ENCODE measurements around the gene MAML3. TPM values are rescaled to one million over a fixed set of nuclear protein-coding genes. Genes with fewer than 3 reads are reported as not detected.

MAML3 gene
- total and polyA plus RNA-seq, 2 of the 13 experiments (the other 11 are each of a cell fraction or from before 2014, with no cell fraction given) = 0.05 to 0.13 TPM

DNA sequence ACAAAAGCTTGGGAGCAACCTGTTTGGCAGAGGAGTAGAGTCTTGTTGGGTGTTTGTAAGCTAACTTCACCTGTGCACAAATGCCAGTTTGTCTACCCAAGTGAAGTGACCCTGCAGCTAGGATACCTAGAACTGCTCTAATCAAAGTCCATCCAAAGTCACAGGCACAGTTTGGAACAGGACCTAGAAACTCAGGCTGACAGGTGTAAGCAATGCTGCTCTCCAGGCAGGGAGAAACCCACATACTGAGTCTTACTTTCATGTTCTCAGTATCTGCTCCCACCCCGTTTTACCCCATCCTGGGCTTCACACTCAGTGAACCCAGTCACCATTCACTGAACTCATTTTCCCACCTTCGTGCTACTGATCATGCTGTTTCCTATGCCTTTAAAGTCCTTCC, 40.3 kb downstream of the MAML3 start:
- Histone ChIP-seq H3K36me3 (replicated peaks in 1 of 2; ENCODE audit: control insufficient read depth in 1 of 2, insufficient read depth in 2 of 2, low read length in 2 of 2) (no peaks in the 10 kb centered on the region), H3K4me3 (replicated peaks in 1 of 3; ENCODE audit: insufficient read depth in 1 of 3, low read depth in 2 of 3, low read length in 3 of 3) (no peak overlapping the region), H3K9me3 (ENCODE audit: low read length) (no peaks in the 10 kb centered on the region), H3K27me3 (ENCODE audit: control insufficient read depth in 1 of 2, insufficient read depth in 2 of 2, low read length in 2 of 2) (no peaks in the 10 kb centered on the region; a peak in 1 of 5 replicates), H3K79me2 (ENCODE audit: insufficient read depth, low read length) (no peaks in the 10 kb centered on the region), H3K4me1 (ENCODE audit: insufficient read depth, low read length) (peaks cover 6% of the 10 kb centered on the region; the same call in 1 of the 2 replicates), H2AFZ (ENCODE audit: low read length) (no peak overlapping the region), H3K9ac (ENCODE audit: insufficient read depth, low read depth, low read length) (no peak overlapping the region), H3K27ac (ENCODE audit: extremely low read length, insufficient read depth, low read length) (no peak overlapping the region), H3K4me2 (ENCODE audit: low read depth, low read length) (no peak overlapping the region), H4K20me1 (ENCODE audit: insufficient read depth, low read length) (no peaks in the 10 kb centered on the region)
- in situ Hi-C loops (cut with HindIII; ENCODE audit: extremely low pct_ligation_motif_present, low pct_unique_long_range_greater_than_20kb) = no loop called here
- POLR2A ChIA-PET = no interaction called here
- intact Hi-C loops (cut with micrococcal nuclease; ENCODE audit: unreplicated experiment) = no loop called here
- no peak for ATAC-seq
- 17% methylated on average over 2 of the region's 2 CpGs for whole genome bisulfite sequencing (ENCODE audit: low lambda C conversion rate)
- no peak for FAIRE-seq
- no peak for TF ChIP-seq ZSCAN22 (CRISPR knock-in tag; IDR thresholded peaks at IDR 0.05)
- no peak for TF ChIP-seq ZNF816 (CRISPR knock-in tag; IDR thresholded peaks at IDR 0.05; ENCODE audit: borderline replicate concordance)
- TF ChIP-seq, protein P1, sequence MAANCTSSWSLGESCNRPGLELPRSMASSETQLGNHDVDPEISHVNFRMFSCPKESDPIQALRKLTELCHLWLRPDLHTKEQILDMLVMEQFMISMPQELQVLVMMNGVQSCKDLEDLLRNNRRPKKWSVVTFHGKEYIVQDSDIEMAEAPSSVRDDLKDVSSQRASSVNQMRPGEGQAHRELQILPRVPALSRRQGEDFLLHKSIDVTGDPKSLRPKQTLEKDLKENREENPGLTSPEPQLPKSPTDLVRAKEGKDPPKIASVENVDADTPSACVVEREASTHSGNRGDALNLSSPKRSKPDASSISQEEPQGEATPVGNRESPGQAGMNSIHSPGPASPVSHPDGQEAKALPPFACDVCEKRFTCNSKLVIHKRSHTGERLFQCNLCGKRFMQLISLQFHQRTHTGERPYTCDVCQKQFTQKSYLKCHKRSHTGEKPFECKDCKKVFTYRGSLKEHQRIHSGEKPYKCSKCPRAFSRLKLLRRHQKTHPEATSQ (CRISPR knock-in tag; IDR thresholded peaks at IDR 0.05; ENCODE audit: borderline replicate concordance) = no peak
- TF ChIP-seq MAFG (CRISPR knock-in tag; IDR thresholded peaks at IDR 0.05) = no peak
- TF ChIP-seq, protein P2, sequence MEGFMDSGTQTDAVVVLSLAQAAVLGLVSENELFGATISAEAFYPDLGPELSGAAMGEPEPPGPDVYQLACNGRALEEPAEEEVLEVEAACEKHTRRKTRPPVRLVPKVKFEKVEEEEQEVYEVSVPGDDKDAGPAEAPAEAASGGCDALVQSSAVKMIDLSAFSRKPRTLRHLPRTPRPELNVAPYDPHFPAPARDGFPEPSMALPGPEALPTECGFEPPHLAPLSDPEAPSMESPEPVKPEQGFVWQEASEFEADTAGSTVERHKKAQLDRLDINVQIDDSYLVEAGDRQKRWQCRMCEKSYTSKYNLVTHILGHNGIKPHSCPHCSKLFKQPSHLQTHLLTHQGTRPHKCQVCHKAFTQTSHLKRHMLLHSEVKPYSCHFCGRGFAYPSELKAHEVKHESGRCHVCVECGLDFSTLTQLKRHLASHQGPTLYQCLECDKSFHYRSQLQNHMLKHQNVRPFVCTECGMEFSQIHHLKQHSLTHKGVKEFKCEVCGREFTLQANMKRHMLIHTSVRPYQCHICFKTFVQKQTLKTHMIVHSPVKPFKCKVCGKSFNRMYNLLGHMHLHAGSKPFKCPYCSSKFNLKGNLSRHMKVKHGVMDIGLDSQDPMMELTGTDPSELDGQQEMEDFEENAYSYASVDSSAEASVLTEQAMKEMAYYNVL (CRISPR knock-in tag; IDR thresholded peaks at IDR 0.05; ENCODE audit: borderline replicate concordance) = no peak
- TF ChIP-seq HOXA5 (CRISPR knock-in tag; IDR thresholded peaks at IDR 0.05) = no peak
- no peak for TF ChIP-seq PAX8 (CRISPR knock-in tag; IDR thresholded peaks at IDR 0.05; ENCODE audit: borderline replicate concordance)
- no peak for TF ChIP-seq ZNF34 (CRISPR knock-in tag; IDR thresholded peaks at IDR 0.05; ENCODE audit: borderline replicate concordance)
- TF ChIP-seq SPEN (CRISPR knock-in tag; IDR thresholded peaks at IDR 0.05; ENCODE audit: low read depth) = no peak
- TF ChIP-seq ZNF605 (CRISPR knock-in tag; IDR thresholded peaks at IDR 0.05) = no peak
- no peak for TF ChIP-seq PRMT3 (CRISPR knock-in tag; IDR thresholded peaks at IDR 0.05; ENCODE audit: borderline replicate concordance, low read depth)
- no TSS peak for BruUV-seq (replicated peaks)
- DNase-seq (ENCODE audit: low spot score) = no peak
- CTCF ChIA-PET (ENCODE audit: low intra/inter-chr PET ratio, low total read pairs) = no interaction called here

Measured in HepG2 (cell line).